PFSK-1 (cell line): ENCODE results near the gene ACAD9.

Source experiments
- FOXP2 ChIP-seq: optimal IDR thresholded peaks from 2 replicates; pipeline ENCODE3; 2011; ENCODE audit warnings: borderline replicate concordance, control low read depth, inconsistent platforms; ENCODE audit not compliant: insufficient read depth; ENCODE audit errors: extremely low read length, extremely low read depth
- POLR2AphosphoS5 ChIP-seq: IDR thresholded peaks from 2 replicates; pipeline ENCODE4 v1.6.1; 2012; ENCODE audit warnings: low read depth, mild to moderate bottlenecking, control low read depth, low read length, moderate library complexity
- SIN3A ChIP-seq: IDR thresholded peaks from 2 replicates; pipeline ENCODE4 v1.6.1; 2012; ENCODE audit warnings: mild to moderate bottlenecking, low read length, moderate library complexity, borderline replicate concordance; ENCODE audit not compliant: insufficient read depth
- TAF1 ChIP-seq: IDR thresholded peaks from 2 replicates; pipeline ENCODE4 v1.6.1; 2012; ENCODE audit warnings: low read length, control low read depth, borderline replicate concordance; ENCODE audit not compliant: insufficient read depth
- TF ChIP-seq, protein P1 (sequence below), 2 experiments: IDR thresholded peaks; 2 replicates each; pipeline versions ENCODE4 v1.6.1 to v1.8.0; 2011 to 2012; ENCODE audit warnings: low read depth in 2 of 2, low read length in 2 of 2, control low read depth in 1 of 2, inconsistent platforms in 1 of 2, mild to moderate bottlenecking in 1 of 2, moderate library complexity in 1 of 2; ENCODE audit not compliant: insufficient read depth in 1 of 2

ACAD9 gene

DNA sequence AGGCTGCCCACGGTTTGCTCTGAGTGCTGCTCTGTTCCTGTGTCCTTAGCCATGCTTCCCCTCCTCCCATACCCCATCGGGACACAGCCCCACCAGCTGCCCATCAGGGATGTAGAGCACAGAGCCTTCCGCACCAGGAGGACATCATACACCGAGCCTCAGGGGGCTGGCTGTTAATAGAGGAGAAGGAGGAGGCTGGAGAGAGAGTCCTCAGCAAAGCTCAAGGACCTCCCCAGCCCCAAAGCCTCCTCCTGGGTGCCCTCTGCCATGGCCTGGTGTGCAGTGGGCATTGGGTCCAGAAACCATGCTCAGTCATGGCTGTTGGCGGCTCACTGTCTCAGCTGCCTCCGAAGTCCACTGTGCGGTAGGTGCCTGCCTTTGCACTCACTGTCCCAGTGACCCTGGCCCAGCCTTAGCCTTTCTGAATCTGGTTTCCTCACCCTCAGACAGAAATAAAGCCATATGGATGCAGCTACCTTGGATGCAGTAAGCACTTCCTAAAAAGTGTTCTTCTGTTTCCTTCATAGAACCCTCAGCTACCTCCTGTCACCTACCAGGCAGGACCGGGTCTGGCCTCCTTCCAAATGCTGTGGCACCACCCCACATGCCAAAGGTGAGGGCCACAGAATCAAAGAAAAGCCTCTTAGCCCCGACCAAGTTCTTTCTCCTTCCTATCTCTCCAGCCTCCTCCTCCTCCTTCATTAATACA, 53.9 kb downstream of the ACAD9 start:
- TF ChIP-seq, protein P1, sequence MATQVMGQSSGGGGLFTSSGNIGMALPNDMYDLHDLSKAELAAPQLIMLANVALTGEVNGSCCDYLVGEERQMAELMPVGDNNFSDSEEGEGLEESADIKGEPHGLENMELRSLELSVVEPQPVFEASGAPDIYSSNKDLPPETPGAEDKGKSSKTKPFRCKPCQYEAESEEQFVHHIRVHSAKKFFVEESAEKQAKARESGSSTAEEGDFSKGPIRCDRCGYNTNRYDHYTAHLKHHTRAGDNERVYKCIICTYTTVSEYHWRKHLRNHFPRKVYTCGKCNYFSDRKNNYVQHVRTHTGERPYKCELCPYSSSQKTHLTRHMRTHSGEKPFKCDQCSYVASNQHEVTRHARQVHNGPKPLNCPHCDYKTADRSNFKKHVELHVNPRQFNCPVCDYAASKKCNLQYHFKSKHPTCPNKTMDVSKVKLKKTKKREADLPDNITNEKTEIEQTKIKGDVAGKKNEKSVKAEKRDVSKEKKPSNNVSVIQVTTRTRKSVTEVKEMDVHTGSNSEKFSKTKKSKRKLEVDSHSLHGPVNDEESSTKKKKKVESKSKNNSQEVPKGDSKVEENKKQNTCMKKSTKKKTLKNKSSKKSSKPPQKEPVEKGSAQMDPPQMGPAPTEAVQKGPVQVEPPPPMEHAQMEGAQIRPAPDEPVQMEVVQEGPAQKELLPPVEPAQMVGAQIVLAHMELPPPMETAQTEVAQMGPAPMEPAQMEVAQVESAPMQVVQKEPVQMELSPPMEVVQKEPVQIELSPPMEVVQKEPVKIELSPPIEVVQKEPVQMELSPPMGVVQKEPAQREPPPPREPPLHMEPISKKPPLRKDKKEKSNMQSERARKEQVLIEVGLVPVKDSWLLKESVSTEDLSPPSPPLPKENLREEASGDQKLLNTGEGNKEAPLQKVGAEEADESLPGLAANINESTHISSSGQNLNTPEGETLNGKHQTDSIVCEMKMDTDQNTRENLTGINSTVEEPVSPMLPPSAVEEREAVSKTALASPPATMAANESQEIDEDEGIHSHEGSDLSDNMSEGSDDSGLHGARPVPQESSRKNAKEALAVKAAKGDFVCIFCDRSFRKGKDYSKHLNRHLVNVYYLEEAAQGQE (IDR thresholded peaks at IDR 0.05; ENCODE audit: insufficient read depth in 1 of 2, low read depth in 2 of 2, low read length in 2 of 2): no peak
- no peak for TF ChIP-seq TAF1
- no peak for TF ChIP-seq SIN3A
- no peak for TF ChIP-seq POLR2AphosphoS5
- no peak for TF ChIP-seq FOXP2

DNA sequence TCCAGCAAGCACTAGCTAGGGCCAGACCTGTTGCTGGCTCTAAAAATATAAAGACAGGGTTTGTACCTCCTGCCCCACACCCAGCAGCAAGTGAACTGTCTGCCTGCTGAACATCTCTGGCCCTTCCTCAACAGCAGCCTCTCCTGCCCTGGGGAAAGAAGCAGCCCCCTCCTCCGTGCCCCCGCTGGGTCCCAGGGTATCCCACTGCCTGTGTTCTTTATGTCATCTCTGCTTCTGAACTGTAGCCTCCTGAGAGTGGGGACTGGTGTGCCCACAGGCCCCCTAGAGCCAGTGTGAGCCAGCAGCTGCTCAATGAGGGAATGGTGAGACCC, 54.5 kb downstream of the ACAD9 start:
- TF ChIP-seq FOXP2: no peak
- no peak for TF ChIP-seq TAF1
- TF ChIP-seq, protein P1 (IDR thresholded peaks at IDR 0.05; ENCODE audit: insufficient read depth in 1 of 2, low read depth in 2 of 2, low read length in 2 of 2): no peak
- no peak for TF ChIP-seq SIN3A

DNA sequence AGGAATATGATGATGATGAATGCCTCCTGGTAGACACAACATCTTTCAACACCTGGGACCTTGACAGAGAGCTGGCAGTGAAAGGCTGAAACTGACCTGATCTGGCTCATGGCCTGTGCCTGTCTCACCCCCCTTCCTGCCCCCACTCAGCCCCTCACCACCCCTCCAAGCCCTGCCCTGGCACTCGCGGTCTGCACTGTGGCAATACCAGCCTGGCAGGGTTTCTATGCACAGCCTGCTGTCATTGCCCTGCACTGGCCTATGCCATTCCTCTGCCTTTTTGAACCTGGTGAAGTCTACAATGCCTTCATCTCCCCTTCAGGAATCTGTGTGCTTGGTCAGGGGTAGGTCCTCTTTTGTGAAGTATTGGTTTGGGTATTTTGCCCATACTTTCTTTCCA, 56.5 kb downstream of the ACAD9 start:
- no peak for TF ChIP-seq FOXP2
- no peak for TF ChIP-seq SIN3A
- TF ChIP-seq, protein P1 (IDR thresholded peaks at IDR 0.05; ENCODE audit: insufficient read depth in 1 of 2, low read depth in 2 of 2, low read length in 2 of 2): no peak
- no peak for TF ChIP-seq POLR2AphosphoS5

DNA sequence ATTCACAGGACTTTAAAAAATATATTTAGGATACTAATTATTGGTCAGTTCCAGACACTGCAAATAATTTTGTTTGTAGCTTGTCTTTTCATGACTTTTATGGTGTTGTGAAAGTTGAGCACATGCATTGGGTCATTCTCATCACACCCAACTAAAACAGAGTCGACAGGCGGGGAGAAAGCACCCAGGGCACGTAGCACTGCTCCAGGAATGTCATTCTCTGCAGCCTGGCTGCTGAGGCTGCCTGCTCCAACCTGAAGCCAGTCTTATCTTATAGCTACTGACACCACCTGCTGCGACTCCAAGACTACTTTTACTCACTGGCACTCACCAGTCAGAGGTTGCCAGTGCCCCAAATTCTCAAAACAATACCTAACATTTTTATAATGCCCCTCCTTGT, 56.9 kb downstream of the ACAD9 start:
- no peak for TF ChIP-seq POLR2AphosphoS5
- no peak for TF ChIP-seq SIN3A
- TF ChIP-seq, protein P1 (IDR thresholded peaks at IDR 0.05; ENCODE audit: insufficient read depth in 1 of 2, low read depth in 2 of 2, low read length in 2 of 2): no peak
- TF ChIP-seq TAF1: no peak
- TF ChIP-seq FOXP2: no peak

DNA sequence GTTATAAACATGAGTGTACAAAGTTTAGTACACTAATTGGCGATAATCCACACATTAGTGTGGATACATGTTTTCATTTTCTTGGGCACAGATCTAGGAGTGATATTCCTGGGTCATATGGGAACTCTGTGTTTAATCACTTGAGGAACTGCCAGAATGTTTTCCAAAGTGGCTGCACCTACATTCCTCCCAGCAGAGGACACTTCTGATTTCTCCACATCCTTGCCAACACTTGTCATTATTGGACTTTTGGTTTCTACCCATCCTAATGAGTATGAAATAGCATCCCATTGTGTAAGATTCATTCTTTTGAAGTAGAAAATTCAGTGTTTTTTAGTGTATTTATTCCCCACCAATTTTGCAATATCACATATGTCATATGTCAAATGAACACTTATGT, 60.8 kb downstream of the ACAD9 start:
- TF ChIP-seq TAF1: no peak
- TF ChIP-seq FOXP2: no peak
- TF ChIP-seq, protein P1 (IDR thresholded peaks at IDR 0.05; ENCODE audit: insufficient read depth in 1 of 2, low read depth in 2 of 2, low read length in 2 of 2): no peak
- TF ChIP-seq SIN3A: no peak
- no peak for TF ChIP-seq POLR2AphosphoS5
